Caco-2 (cell line): ENCODE data around the gene MGP. TPM values are rescaled to one million over a fixed set of nuclear protein-coding genes. Genes with fewer than 3 reads are reported as not detected.

Experiments used
- BruUV-seq: library from RNA; stranded (reverse); fragments of 400-500 nt; replicated peaks from 2 replicates; lab custom pipeline; 2021; lab: Mats Ljungman, UMichigan
- CTCF ChIA-PET: fragments of 300-600 bp; sonication (Branson Sonifier 250); formaldehyde crosslinking; loops from one replicate; lab custom pipeline; 2022; ENCODE audit warnings: antibody characterized with exemption; lab: Charles Lee
- POLR2A ChIA-PET: fragments of 300-600 bp; sonication (Branson Sonifier 250); formaldehyde crosslinking; loops from one replicate; lab custom pipeline; 2022; ENCODE audit warnings: antibody characterized with exemption; lab: Charles Lee
- DNase-seq, 2 experiments: peaks; one replicate each; pipeline versions ENCODE4 v3.0.0 to v3.0.0-alpha.2; 2020 to 2022
- H3K27me3 ChIP-seq: replicated peaks from 2 replicates; pipeline ENCODE4 v1.6.0; 2011; ENCODE audit warnings: low read length; ENCODE audit not compliant: control insufficient read depth, insufficient read depth
- H3K36me3 ChIP-seq: 2 replicates; pipeline ENCODE4 v1.5.1; 2011; ENCODE audit warnings: low read length; ENCODE audit not compliant: control insufficient read depth, insufficient read depth
- H3K4me1 ChIP-seq: fragments of 250-450 bp; sonication (Bioruptor Pico); 2 replicates; pipeline ENCODE4 v1.5.1; 2020; ENCODE audit warnings: mild to moderate bottlenecking
- H3K4me3 ChIP-seq: 2 replicates; pipeline ENCODE4 v1.5.1; 2011; ENCODE audit warnings: low read depth, mild to moderate bottlenecking, control low read depth, low read length
- H3K9me3 ChIP-seq: fragments of 250-450 bp; sonication (Bioruptor Pico); 2 replicates; pipeline ENCODE4 v1.5.1; 2020; ENCODE audit warnings: mild to moderate bottlenecking, moderate library complexity
- H3K27ac Mint-ChIP-seq: one replicate; pipeline ENCODE4 v1.8.0; 2022; ENCODE audit warnings: mixed read lengths; ENCODE audit not compliant: unreplicated experiment
- H3K27me3 Mint-ChIP-seq: one replicate; pipeline ENCODE4 v1.8.0; 2022; ENCODE audit warnings: mixed read lengths; ENCODE audit not compliant: insufficient read depth, unreplicated experiment
- H3K36me3 Mint-ChIP-seq: one replicate; pipeline ENCODE4 v1.8.0; 2022; ENCODE audit warnings: mild to moderate bottlenecking, mixed read lengths; ENCODE audit not compliant: insufficient read depth, unreplicated experiment
- H3K4me1 Mint-ChIP-seq: one replicate; pipeline ENCODE4 v1.8.0; 2022; ENCODE audit warnings: low read depth, mixed read lengths; ENCODE audit not compliant: unreplicated experiment
- H3K4me3 Mint-ChIP-seq: one replicate; pipeline ENCODE4 v1.8.0; 2022; ENCODE audit warnings: mild to moderate bottlenecking, moderate library complexity, mixed read lengths; ENCODE audit not compliant: unreplicated experiment
- H3K9me3 Mint-ChIP-seq: one replicate; pipeline ENCODE4 v1.8.0; 2022; ENCODE audit warnings: mixed read lengths; ENCODE audit not compliant: unreplicated experiment
- intact Hi-C: fragments of 100-400 bp; cut with micrococcal nuclease; formaldehyde crosslinking; loops from one replicate; pipeline ENCODE4 v1.10.0; 2022; ENCODE audit not compliant: unreplicated experiment
- total RNA-seq: library from RNA; stranded (reverse); gene quantifications from 2 replicates; pipeline ENCODE4 v1.2.3, GENCODE V29; 2022
- TF ChIP-seq, protein P1 (sequence below), 2 experiments: fragments of 200-600 bp in 1 of 2; IDR thresholded peaks; 1 replicate in 1 of 2; 2 replicates in 1 of 2; pipeline versions ENCODE4 v1.5.1 to v1.8.0; 2011 to 2022; ENCODE audit warnings: antibody characterized with exemption in 1 of 2, control low read depth in 1 of 2, inconsistent platforms in 1 of 2, low read depth in 1 of 2, low read length in 1 of 2, mild to moderate bottlenecking in 1 of 2, moderate library complexity in 1 of 2; ENCODE audit not compliant: insufficient read depth in 1 of 2, severe bottlenecking in 1 of 2, unreplicated experiment in 1 of 2

MGP gene
- total RNA-seq, 1 experiment from 2014 or later: not detected

DNA sequence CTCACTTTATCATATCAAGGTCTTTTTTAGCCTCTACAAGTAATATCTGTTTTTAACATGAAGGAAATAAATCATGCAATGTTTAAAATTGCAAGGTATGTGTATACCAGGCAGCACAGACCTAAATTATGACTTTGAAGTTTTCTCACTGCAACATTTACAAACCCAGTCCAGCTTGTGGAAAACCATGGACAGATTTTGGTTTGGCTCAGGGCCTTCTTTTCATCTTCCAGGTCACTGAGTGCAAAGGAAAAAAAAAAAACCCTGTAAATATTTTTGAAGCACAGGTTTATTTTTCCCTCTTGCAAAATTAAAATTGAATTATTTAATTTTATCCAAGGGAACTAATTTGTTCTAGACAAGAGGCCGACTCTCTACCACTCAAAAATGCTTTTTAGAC is 13.8 kb downstream of the MGP start:
- ChIA-PET POLR2A (no interaction called here), CTCF (no interaction called here)
- no peaks in the 10 kb centered on the region for H3K4me1 ChIP-seq
- Mint-ChIP-seq H3K9me3 (peaks cover 10% of the 10 kb centered on the region), H3K4me1 (peaks cover 8% of the 10 kb centered on the region), H3K27ac (no peak overlapping the region), H3K36me3 (no peaks in the 10 kb centered on the region), H3K4me3 (no peak overlapping the region), H3K27me3 (no peaks in the 10 kb centered on the region)
- no peak overlapping the region for H3K4me3 ChIP-seq
- no TSS peak for BruUV-seq
- DNase-seq: no peak
- intact Hi-C loops: no loop called here
- H3K9me3 ChIP-seq: 0 out of 2 replicates have a peak, but pooled peaks cover 7% of the 10 kb centered on the region
- TF ChIP-seq, protein P1, sequence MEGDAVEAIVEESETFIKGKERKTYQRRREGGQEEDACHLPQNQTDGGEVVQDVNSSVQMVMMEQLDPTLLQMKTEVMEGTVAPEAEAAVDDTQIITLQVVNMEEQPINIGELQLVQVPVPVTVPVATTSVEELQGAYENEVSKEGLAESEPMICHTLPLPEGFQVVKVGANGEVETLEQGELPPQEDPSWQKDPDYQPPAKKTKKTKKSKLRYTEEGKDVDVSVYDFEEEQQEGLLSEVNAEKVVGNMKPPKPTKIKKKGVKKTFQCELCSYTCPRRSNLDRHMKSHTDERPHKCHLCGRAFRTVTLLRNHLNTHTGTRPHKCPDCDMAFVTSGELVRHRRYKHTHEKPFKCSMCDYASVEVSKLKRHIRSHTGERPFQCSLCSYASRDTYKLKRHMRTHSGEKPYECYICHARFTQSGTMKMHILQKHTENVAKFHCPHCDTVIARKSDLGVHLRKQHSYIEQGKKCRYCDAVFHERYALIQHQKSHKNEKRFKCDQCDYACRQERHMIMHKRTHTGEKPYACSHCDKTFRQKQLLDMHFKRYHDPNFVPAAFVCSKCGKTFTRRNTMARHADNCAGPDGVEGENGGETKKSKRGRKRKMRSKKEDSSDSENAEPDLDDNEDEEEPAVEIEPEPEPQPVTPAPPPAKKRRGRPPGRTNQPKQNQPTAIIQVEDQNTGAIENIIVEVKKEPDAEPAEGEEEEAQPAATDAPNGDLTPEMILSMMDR (IDR thresholded peaks at IDR 0.05; ENCODE audit: insufficient read depth in 1 of 2, low read depth in 1 of 2, low read length in 1 of 2, severe bottlenecking in 1 of 2, unreplicated experiment in 1 of 2): no peak
- H3K27me3 ChIP-seq: no peaks in the 10 kb centered on the region
- H3K36me3 ChIP-seq: no peaks in the 10 kb centered on the region

GRCh38 chr12:14871247-14871646 is 14.4 kb downstream of the MGP start:
- Histone ChIP-seq H3K9me3 (0 out of 2 replicates have a peak, but pooled peaks cover 7% of the 10 kb centered on the region), H3K4me1 (no peaks in the 10 kb centered on the region), H3K27me3 (no peaks in the 10 kb centered on the region), H3K36me3 (no peaks in the 10 kb centered on the region), H3K4me3 (no peak overlapping the region)
- Mint-ChIP-seq H3K36me3 (no peaks in the 10 kb centered on the region), H3K9me3 (peaks cover 10% of the 10 kb centered on the region), H3K27ac (no peak overlapping the region), H3K4me3 (no peak overlapping the region), H3K27me3 (no peaks in the 10 kb centered on the region), H3K4me1 (peaks cover 8% of the 10 kb centered on the region)
- CTCF ChIA-PET: no interaction called here
- POLR2A ChIA-PET: no interaction called here
- DNase-seq: no peak
- no TSS peak for BruUV-seq
- intact Hi-C loops: no loop called here
- TF ChIP-seq, protein P1 (IDR thresholded peaks at IDR 0.05; ENCODE audit: insufficient read depth in 1 of 2, low read depth in 1 of 2, low read length in 1 of 2, severe bottlenecking in 1 of 2, unreplicated experiment in 1 of 2): no peak

GRCh38 chr12:14868916-14869506 is 16.6 kb downstream of the MGP start:
- H3K27me3 ChIP-seq: no peaks in the 10 kb centered on the region
- no peak overlapping the region for H3K4me3 ChIP-seq
- Mint-ChIP-seq H3K4me1 (no peaks in the 10 kb centered on the region), H3K36me3 (no peaks in the 10 kb centered on the region), H3K9me3 (peaks cover 10% of the 10 kb centered on the region), H3K27me3 (peaks cover 10% of the 10 kb centered on the region), H3K4me3 (no peak overlapping the region), H3K27ac (no peak overlapping the region)
- POLR2A ChIA-PET: no interaction called here
- intact Hi-C loops: no loop called here
- H3K36me3 ChIP-seq: no peaks in the 10 kb centered on the region
- H3K9me3 ChIP-seq: 0 out of 2 replicates have a peak, but pooled peaks cover 7% of the 10 kb centered on the region
- no TSS peak for BruUV-seq
- TF ChIP-seq, protein P1 (IDR thresholded peaks at IDR 0.05; ENCODE audit: insufficient read depth in 1 of 2, low read depth in 1 of 2, low read length in 1 of 2, severe bottlenecking in 1 of 2, unreplicated experiment in 1 of 2): no peak
- CTCF ChIA-PET: no interaction called here
- no peak for DNase-seq
- H3K4me1 ChIP-seq: no peaks in the 10 kb centered on the region
